Left renal pelvis (tissue), 4 donors: Measurements from ENCODE around the gene LRSAM1. TPM values are rescaled to one million over a fixed set of nuclear protein-coding genes. Genes with fewer than 3 reads are reported as not detected.

ENCODE experiments used
- DNase-seq, 4 donors: peaks; one replicate each; pipeline ENCODE4 v3.0.0-alpha.2; 2013; ENCODE audit warnings: low read depth in 4 of 4, low spot score in 3 of 4
- polyA plus RNA-seq, 4 donors: library from polyadenylated mRNA; unstranded; fragments of 120-200 nt; gene quantifications; one replicate each; pipeline ENCODE4 v1.2.1, GENCODE V29; 2013; ENCODE audit not compliant: insufficient read length in 4 of 4

Gene LRSAM1
- polyA plus RNA-seq, 4 donors = 14.2 to 21.1 (median 16.9) TPM

DNA sequence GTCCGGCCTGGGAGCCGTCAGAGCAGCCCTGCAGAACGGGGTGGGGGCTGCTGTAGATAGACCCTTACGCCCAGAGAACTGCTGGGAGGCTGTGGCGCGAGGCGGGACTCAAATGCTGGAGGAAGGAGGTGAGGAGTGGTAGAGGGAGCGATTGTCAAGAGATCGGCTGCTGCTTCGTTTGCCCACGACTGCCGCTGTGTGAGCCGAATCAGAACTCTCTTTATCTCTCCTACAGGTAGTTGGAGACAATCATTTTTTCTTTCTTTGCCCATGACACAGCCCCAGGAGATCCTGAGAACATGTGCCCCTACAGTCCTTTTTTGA lies 26.7 kb upstream of the LRSAM1 start:
- no peak for DNase-seq

DNA sequence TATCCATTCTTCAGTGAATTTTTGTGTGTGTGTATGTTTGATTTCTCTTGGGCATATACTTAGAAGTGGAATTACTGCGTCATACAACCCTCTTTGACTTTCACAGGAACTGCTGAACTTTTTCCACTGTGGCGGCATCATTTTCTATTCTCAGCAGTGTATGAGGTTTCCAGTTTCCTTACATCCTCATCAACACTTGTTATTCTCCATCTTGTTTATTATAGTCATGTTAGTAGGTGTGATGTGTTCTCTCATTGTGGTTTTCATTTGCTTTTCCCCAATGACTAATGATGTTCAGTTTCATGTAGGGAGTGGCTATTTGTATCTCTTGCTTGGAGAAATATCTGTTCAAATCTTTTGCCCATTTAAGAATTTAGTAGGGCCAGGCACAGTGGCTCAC lies 24.6 kb upstream of the LRSAM1 start:
- no peak for DNase-seq

DNA sequence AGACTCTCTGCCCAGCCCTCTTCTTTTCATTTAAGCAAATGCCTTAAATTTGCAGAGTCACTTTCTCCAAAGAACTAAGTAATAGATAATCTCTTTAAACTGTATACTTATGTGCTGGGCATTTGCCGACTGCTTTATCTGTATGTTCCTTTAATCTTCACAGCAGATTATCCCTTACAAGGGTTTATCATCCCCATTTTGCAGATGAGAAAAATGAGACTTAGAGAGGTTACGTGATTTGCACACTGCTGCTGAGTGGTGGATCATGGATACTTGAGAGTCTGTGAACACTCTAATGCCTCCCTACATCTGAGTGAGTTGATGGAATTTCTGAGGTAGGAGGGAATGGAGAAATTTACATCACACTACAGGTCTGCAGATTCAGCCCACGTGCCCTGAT lies 23.0 kb upstream of the LRSAM1 start:
- DNase-seq = no peak

DNA sequence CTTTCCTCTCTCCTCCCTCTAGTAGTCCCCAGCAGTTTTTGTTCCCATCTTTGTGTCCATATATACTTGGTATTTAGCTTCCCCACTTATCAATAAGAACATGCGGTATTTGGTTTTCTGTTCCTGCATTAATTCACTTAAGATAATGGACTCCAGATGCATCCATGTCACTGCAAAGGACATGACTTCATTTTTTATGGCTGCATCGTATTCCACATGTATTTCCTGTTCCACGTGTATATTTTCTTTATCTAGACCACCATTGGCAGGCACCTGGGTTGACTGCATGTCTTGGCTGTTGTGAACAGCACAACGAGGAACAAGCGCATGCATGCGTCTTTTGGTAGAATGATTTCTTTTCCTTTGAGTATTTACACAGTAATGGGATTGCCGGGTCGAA lies 20.9 kb upstream of the LRSAM1 start:
- no peak for DNase-seq

DNA sequence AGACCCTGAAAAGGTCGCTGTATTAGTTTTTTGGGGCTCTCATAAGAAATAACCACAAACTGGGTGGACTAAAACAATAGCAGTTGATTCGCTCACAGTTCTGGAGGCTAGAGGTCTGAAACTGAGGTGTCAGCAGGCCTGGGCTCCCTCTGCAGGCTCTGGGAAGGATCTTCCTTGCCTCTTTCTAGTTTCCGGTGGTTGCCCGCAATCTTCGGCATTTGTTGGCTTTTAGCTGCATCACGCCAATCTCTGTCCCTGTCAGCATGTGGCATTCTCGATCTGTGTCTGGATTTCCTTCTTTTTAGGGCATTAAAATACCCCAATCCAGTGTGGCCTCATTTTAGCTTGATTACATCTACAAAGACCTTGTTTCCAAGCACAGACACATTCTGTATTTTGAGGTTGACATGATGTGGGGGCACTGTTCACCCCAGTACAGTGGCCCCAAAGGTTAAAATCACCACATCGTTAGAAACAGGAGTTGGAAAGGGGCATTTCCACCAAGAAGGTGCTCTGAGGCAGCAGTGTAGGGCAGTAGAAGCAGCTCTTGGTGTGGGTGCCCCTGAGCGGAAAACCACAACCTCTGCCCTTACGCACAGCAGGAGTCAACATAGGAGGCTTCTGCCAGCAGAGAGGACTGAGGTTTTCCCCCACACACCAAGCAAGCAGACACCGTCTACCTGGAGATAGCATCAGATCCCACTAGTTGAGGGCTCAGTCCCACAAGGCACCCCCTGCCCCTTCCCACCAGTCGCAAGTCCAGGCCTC lies 13.6 kb upstream of the LRSAM1 start:
- DNase-seq = no peak

DNA sequence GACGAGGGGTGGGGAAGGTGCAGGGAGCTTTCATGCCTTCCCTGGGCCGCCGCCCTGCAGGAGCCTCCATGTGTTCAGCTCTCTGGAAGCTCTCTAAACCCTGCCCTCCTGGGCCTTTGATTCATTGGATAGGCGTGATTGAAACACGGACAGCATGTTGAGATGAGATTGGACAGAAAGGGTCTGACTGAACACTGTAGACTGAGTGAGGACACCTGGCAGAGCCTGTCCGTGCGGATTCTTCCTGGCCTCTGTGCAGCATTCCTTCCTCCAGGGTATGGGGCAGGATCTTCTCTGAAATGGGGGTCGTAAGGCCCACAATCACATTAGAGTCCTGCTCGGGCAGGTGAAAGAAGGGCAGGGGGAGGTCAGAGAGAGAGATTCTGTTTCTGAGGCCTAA lies 12.9 kb upstream of the LRSAM1 start:
- no peak for DNase-seq

DNA sequence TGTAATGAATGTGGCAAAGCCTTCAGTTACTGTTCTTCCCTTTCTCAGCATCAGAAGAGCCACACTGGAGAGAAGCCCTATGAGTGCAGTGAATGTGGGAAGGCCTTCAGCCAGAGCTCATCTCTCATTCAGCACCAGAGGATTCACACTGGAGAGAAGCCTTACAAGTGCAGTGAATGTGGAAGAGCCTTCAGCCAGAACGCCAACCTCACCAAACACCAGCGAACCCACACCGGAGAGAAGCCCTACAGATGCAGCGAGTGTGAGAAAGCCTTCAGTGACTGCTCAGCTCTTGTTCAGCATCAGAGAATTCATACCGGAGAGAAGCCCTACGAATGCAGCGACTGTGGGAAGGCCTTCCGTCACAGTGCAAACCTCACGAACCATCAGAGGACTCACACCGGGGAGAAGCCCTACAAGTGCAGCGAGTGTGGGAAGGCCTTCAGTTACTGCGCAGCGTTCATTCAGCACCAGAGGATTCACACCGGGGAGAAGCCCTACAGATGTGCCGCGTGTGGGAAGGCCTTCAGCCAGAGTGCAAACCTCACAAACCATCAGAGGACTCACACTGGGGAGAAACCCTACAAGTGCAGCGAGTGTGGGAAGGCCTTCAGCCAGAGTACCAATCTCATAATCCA lies 6.9 kb upstream of the LRSAM1 start:
- no peak for DNase-seq

DNA sequence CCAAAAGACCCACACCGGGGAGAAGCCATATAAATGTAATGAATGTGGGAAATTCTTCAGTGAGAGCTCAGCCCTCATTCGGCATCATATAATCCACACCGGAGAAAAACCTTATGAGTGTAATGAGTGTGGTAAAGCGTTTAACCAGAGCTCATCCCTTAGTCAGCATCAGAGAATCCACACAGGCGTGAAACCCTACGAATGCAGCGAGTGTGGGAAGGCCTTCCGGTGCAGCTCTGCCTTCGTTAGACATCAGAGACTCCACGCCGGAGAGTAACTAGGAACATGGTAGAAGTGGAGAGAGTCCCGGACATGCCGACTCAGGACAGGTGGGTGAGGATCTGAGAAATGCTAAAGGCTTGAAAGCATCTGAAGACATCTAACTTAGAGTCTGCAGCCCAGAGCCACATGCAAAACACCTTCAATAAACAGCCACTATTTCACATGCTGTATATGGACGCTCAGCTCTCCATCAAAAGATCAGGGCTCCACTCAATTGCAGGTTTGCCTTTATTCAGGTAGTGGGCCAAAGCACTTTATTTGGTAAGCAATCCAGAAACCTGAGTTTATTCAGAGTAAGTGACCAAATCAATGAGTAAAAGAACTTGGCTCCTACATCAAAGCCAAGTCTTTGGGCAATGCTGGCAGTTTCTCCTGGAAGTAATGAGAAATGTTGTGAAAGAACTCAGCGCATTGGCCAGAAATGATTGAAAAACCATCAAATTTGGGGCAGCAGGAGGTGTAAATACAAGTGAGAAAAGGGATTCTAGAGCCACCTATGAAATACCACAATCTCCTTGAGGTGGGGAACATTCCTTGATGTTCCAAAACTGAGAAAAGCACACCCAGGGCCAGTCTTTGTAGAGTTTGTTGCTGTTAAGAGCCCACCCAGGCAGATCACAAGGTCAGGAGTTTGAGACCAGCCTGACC lies 6.1 kb upstream of the LRSAM1 start:
- DNase-seq = no peak

DNA sequence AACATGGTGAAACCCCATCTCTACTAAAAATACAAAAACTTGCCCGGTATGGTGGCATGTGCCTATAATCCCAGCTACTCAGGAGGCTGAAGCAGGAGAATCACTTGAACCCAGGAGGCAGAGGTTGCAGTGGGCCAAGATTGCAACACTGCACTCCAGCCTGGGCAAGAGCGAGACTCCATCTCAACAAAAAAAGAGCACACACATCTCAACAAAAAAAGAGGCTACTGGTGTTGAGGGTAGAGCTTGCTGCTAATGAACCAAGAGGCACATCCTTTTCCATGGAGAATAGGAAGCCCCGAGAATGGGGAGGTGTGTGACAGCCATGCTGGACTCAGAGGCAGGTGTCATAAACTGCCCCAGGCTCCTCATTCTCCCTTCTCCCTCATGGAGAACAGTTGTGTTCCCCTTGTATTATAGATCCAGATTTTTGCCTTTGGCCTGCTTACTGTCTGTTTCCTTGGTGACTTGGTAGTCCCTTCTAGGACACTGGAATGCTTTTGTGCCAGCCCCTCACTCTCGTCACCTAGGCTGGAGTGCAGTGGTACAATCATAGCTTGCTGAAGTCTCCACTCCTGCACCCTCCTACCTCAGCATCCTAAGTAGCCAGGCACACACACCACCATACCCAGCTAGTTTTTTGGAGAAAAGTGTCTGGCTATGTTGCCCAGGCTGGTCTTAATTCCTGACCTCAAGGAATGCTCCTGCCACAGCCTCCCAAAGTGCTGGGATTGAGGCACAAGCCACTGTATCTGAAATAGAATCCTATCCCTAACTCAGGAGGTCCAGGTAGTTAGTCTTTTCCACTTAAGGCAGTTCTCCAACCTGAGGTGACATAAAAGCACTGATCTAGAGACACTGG lies 5.2 kb upstream of the LRSAM1 start:
- no peak for DNase-seq

DNA sequence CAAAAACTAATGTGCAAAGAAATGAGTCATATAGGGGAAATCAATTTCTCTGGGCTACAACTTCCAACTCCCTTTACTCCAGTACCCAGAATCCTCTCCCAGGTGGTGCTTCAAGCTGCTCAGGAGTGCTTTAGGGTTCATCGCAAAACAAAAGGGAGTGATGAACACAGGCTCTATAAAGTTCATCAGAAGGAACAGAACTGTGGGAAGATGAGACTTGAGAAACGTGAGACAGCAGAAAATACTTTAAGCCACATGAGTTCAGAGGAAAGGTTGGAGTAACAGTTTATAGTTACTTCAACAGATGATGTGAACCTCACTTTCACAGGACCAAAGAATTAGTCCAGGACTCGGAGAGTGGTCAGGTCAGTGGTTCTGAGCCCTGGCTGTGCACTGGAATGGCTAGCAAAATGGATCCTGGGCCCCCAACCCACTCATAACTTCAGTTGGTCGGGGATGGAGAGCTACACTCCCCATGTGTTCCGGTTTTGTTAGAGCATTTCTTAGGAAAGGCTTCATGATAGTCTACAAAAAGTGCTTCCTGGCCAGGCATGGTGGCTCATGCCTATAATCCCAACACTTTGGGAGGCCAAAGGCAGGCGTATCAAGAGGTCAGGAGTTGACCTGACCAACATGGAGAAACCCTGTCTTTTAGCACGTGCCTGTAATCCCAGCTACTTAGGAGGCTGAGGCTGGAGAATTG lies 4.4 kb upstream of the LRSAM1 start:
- DNase-seq = no peak

DNA sequence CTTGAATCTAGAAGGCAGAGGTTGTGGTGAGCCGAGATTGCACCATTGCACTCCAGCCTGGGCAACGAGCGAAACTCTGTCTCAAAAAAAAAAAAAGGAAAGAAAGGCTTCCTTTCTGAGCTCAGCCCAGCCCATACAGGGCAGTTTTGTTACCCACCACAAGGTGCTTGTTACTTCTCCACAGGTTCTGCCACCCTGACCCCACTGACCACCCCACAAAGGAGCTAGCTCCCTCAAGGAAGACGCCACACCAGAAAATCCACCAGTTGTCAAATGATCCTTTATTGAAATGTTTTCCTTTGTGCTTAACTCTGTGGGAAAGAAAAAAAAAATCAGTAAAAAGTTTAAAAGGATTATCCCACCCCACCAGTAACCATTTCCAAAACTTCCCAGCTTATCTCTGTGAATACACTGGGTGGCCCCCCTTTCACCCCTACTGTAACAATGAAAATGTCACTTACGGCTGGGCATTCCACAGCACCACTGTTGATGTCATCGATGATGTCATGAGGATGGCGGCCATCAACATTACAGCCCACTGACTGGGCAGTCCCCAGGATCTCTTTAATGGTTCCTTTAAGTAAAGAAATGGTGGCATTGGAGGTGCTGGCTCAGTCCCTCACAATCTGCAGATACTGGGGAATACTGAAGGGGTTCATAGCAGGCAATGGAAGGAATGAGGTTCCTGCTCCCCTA lies 3.7 kb upstream of the LRSAM1 start:
- DNase-seq = no peak

DNA sequence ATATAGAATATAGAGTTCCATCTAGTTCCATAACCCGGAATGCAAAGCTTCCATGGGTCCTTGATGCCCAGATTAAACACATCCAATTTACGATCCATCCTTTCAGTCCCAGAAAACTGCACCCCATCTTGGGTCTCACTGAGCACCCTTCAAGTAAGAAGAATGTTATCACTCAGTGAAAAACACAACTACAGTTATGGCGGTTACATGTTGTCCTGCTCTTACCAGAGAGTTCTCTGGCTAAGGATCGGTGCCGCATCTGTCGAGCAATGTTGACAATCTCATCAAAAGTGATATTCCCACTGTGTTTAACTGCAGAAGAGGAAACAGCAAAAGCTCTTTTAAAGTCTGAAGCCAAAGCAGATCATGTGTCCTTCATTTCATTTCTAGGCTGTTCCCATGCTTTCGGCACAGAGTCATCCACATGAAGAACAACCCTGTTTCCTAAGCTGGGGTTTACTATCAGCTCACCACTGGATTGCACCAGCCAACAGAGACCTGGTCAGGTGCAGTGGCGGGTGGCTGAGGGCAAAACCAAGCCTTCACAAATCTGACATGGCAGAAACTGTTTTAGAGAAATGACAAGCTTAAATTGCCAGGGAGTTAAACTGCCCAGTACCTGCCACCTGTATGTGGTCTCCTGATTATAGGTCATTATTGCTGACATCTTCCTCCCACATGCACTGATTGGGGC lies 3.1 kb upstream of the LRSAM1 start:
- DNase-seq = no peak

DNA sequence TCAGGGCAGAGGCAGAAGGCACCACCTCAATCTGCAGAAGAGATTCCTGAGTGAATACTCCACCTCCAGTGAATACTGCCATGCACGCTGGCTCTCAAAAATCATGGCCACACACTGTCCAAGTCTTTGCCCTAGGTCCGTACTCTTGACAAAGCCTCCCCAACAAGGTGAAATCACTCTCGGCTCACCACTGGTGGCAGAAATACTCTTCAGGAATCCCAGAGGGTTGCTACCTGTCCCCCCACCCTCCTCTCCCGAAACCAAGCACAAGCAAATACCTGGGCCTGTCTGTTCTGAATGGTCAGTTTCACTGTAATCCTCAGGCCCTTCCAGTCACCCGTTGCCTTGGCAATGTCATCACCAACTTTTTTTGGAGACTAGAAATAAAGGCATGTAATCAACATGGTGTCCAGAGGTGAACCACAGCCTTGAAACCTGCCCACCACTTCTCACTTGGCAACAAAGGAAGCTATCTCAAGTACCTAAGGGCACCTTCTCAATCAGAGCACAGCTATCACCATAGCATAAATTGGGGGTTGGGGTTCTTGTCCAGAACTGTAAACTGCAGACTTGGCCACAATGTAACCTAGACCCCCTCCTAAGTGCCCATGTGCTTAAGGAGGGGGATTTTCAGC lies 1.9 kb upstream of the LRSAM1 start:
- no peak for DNase-seq

DNA sequence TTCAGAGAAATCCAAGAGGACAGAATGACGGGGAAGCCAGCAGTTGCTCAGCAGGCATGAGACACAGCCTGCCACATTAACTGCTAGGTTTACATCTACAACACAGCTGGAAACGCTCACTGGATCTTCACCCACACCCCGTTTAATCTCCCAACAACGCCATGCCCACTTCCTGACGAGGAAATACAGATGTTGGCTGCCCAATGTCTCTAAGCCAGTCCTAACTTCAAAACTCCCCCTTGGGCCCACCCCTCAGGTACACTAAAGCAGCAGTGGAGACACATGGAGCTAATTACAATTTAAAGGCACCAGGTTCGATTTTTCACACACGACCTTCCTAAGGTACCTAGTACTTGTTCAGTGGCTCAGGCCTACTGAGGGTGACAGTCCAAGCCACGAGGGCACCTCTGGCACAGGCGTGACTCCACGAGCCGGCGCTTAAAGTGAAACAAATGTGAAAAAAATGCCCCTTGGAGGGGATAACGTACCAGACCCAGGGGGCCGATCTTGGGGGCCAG lies 1.0 kb upstream of the LRSAM1 start:
- DNase-seq = no peak

DNA sequence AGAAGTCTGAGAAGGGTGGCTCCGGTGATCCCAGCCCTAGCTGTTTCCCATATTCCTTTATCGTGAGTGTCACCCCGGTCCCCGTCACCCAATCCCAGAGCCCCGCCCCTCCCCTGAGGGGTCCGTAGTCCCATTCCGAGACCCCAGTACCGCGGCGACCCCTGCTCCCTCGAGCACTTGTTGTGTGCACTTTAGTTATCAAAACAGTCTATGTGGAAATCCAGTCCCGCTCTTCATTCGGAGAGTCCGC lies 223 bp downstream of the LRSAM1 start:
- DNase-seq = peak in 1 of 4 donors; percentile 42

DNA sequence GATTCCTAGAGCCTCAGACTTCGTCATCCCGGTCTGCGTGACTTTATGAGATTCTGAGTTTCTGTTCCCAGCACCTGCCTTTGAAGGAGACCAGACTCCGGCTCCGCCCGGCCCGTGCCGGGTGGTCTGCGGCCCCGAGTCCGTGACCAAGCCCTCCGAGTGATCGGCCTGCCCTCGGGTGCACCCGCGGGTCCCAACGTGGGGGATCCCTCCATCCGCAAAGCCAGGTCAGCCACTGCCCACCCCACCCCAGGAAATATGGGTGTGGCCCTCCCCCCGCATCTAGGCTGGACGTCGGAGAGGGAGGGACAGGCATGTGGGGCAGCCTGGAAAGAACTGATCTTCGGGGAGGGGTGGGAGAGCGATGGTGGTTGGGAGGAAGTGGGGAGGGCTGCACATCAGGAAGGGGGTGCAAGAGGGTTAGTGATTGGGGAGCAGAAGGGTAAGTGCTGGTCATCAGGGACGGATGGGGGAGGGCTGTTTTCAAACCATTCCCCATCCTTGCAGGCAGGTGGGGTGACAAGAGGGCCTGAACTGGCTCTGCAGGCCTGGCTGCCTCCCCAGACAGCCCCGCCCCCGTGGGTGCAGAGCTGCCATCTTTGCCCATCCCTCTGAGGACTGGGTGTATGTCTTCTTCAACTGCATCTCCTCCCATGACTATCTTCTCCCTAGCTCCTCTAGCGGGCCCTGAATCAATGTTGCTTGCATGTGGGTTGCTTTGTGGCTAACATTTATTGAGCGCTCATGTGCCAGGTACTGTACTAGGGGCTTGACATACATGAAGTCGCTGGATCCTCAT lies 747 bp downstream of the LRSAM1 start:
- no peak for DNase-seq

DNA sequence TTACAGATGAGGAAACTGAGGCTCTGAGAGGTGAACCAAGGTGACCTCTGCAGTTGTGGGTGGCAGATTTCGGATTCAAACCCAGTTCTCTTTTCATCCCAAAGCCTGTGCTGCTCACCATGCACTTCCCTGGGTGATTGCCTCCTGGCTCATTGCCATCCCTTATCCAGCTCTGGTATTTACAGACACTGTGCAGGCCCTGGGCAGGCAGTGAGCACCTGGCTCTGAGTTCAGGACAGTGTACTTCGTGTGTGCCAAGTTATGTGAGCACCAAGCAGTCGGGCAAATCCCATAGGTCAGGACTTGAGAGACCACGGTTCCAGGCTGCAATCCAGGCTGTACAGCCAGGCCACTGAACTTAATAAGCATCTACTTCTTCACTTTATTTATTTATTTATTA lies 1.4 kb downstream of the LRSAM1 start:
- DNase-seq = no peak
